DMS114 treated with DMSO at 0.1 percent for 48 hours (cell line): ENCODE data around the gene NEGR1.

ENCODE experiments used
- DNase-seq: peaks from one replicate; lab custom pipeline; 2025; ENCODE audit not compliant: unreplicated experiment; lab: John Stamatoyannopoulos, UW

NEGR1 gene

GRCh38 chr1:72235062-72235461, 47.3 kb downstream of the NEGR1 start:
- no peak for DNase-seq

GRCh38 chr1:72230746-72231145, 51.6 kb downstream of the NEGR1 start:
- no peak for DNase-seq

GRCh38 chr1:72229893-72230292, 52.4 kb downstream of the NEGR1 start:
- no peak for DNase-seq

GRCh38 chr1:72227667-72228066, 54.7 kb downstream of the NEGR1 start:
- no peak for DNase-seq

- no peak for DNase-seq
Observed at GRCh38 chr1:72224506-72224905, 57.8 kb downstream of the NEGR1 start.

GRCh38 chr1:72221811-72222210, 60.5 kb downstream of the NEGR1 start:
- DNase-seq = no peak

GRCh38 chr1:72218141-72218739, 64.1 kb downstream of the NEGR1 start:
- DNase-seq = no peak

- DNase-seq = no peak
Observed at GRCh38 chr1:72207059-72207458, 75.3 kb downstream of the NEGR1 start.

GRCh38 chr1:72202761-72203160, 79.6 kb downstream of the NEGR1 start:
- no peak for DNase-seq

GRCh38 chr1:72197786-72198185, 84.6 kb downstream of the NEGR1 start:
- no peak for DNase-seq

- DNase-seq = peak; percentile 29
Observed at GRCh38 chr1:72186733-72187307, 95.5 kb downstream of the NEGR1 start.

GRCh38 chr1:72184099-72184701, 98.1 kb downstream of the NEGR1 start:
- no peak for DNase-seq

GRCh38 chr1:72182859-72183258, 99.5 kb downstream of the NEGR1 start:
- no peak for DNase-seq

- DNase-seq = no peak
Observed at GRCh38 chr1:72178266-72178665, 104.1 kb downstream of the NEGR1 start.

- DNase-seq = no peak
Observed at GRCh38 chr1:72177711-72178110, 104.6 kb downstream of the NEGR1 start.

- no peak for DNase-seq
Observed at GRCh38 chr1:72170246-72170645, 112.1 kb downstream of the NEGR1 start.

- DNase-seq = no peak
Observed at GRCh38 chr1:72166426-72166825, 115.9 kb downstream of the NEGR1 start.

GRCh38 chr1:72150508-72150907, 131.8 kb downstream of the NEGR1 start:
- no peak for DNase-seq

- no peak for DNase-seq
Observed at GRCh38 chr1:72141875-72142274, 140.5 kb downstream of the NEGR1 start.

- DNase-seq = no peak
Observed at GRCh38 chr1:72140222-72140621, 142.1 kb downstream of the NEGR1 start.

- DNase-seq = no peak
Observed at GRCh38 chr1:72137656-72138055, 144.7 kb downstream of the NEGR1 start.

- no peak for DNase-seq
Observed at GRCh38 chr1:72129869-72130268, 152.5 kb downstream of the NEGR1 start.
